ENCODE results near the gene KIAA0513.

The KIAA0513 gene

DNA sequence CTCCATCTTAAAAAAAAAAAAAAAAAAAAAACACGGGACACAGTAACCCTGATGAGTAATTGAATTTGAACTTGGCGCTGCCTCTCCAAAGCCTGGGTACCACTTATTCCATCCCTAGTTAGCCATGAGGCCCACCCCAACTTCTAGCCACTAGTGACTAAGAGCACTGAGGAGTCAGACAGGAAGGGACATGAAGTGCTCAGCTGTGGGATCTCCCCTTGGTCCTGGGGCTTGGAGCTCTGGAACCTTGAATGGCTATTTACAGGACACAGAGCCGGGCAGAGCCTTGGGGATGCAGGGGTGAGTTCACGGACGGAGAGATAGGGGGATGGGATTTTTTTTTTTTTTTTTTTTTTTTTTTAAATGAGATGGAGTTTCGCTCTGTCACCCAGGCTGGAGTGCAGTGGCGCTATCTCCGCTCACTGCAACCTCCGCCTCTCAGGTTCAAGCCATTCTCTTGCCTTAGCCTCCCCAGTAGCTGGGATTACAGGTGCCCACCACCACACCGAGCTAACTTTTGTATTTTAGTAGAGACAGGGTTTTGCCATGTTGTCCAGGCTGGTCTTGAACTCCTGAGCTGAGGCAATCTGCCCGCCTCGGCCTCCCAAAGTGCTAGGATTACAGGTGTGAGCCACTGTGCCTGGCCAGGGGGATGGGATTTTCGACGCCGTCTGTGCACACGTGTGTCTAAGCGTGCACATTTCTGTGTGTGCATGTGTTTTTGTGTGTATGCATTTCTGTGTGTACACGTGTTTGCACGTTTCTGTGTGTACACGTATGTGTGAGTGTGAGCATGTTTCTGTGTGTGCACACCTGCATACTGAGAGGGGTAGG lies 105.1 kb downstream of the KIAA0513 start:
- no peak for DNase-seq (ENCODE audit: low read depth in 2 of 2, low spot score in 1 of 2)

DNA sequence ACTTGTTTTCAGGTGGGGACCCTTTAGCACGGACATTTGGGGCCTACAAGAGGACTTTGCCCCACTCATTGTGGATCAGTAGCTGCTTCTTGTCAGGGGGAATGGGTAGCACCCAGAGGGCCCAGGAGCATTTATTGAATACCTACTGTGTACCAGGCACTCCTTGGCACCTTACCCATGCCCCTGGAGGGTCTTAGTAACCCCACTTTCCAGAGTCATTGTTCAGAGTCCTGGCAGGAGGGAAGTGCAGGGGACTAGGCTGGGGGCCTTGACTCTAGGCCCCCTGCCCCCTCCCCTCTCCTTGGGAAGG lies 105.7 kb downstream of the KIAA0513 start:
- no peak for DNase-seq (ENCODE audit: low read depth in 2 of 2, low spot score in 1 of 2)

DNA sequence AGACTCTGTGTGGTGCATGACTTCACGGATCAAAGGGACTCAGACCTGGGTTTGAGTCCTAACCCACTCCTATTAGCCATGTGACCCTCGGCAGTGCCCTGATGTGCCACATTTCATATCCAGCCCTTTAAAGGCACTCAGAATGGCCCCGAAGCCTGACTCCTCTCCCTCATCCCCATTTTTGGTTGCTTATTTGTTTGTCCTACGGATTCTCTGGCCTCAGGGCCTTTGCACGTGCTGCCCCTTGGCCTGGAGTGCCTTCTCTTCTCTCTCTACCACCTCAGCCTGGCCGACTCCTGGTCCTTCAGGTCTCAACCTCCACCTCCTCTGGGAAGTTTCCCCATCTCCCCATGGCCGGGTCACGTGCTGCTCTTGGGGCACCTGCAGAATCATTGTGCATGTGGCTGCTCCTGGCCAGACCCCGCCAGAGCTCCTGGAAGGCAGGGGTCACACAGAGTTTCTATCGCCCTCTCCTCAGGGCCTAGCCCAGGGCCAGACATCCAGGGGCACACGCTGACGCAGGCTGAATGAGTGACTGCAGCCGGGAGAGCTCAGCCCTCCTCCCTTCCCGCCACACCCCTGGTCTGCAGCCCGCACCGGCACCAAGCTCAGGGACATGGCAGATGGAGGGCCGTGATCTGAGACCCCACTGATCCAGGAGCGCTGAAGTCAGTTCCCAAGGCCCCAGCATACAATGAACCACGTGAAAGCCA lies 106.6 kb downstream of the KIAA0513 start:
- DNase-seq (ENCODE audit: low read depth in 2 of 2, low spot score in 1 of 2) = no peak

DNA sequence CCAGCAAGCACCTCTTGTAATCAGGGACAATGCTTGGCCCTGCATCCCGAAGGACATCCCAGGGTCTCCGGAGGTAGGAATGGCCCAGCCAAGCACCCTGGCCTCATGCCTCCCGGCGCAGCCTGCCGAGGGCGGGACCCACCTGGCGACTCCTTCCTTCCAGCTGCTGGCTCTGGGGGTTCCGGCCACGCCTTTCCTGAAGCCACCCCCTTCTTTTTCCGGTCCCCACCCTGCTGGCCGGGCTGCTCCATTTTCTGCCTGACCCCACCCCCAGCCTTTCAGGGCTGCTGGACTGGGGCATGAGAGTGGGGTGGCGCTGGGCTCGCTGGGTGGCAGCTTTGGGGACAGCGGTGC lies 107.2 kb downstream of the KIAA0513 start:
- DNase-seq (ENCODE audit: low read depth in 2 of 2, low spot score in 1 of 2) = no peak

DNA sequence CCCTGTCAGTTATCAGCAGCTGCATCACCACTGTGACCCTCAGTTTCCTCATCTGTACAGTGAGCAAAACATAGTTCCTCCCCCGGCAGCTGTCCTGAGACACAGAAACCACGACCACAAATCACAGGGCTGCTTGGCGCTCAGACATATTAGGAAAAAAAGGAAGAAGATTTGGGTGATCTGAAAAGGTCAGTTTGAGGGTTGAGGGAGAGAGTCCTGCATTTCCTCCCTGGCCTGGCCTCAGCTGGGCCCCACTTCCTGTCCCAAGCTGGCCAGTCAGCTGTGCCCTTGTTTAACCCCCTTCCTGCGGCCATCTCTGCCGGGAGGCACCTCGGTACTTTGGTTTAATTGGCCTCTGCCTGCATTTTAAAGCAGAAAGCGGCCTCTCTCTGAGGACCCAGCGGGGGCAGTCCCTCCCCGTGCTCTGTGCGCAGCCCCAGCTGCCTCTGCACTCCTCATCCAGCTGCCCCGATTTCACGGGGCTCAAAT lies 108.7 kb downstream of the KIAA0513 start:
- DNase-seq (ENCODE audit: low read depth in 2 of 2, low spot score in 1 of 2) = no peak

DNA sequence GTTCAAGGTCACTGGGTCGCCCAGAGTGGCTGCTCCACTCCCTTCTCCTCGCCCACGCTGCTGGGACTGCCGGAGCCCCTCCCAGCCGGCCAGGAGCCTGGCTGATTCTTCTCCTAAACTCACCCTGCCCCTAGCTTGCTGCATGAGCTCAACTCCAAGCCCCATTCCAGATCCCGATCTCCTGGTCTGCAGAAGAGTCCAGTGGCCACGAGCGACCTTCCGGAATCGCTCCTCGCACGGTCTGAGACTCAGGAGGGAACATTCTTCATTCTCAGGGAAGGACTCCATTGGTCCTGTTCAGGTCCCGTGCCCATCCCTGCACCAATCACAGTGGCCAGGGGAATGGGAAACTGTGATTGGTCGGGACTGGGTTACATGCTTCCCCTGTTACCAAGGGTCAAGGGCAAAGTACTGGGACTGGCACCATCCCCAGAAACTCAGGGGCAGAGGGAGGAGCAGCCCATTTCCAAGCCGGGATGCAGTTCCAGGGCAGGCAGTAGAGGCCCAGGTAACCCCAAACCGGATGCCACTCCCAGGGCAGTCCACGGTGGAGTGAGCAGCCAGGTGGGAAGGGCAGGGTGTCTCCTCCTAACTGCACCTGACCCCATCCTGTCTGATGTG lies 109.2 kb downstream of the KIAA0513 start:
- no peak for DNase-seq (ENCODE audit: low read depth in 2 of 2, low spot score in 1 of 2)

DNA sequence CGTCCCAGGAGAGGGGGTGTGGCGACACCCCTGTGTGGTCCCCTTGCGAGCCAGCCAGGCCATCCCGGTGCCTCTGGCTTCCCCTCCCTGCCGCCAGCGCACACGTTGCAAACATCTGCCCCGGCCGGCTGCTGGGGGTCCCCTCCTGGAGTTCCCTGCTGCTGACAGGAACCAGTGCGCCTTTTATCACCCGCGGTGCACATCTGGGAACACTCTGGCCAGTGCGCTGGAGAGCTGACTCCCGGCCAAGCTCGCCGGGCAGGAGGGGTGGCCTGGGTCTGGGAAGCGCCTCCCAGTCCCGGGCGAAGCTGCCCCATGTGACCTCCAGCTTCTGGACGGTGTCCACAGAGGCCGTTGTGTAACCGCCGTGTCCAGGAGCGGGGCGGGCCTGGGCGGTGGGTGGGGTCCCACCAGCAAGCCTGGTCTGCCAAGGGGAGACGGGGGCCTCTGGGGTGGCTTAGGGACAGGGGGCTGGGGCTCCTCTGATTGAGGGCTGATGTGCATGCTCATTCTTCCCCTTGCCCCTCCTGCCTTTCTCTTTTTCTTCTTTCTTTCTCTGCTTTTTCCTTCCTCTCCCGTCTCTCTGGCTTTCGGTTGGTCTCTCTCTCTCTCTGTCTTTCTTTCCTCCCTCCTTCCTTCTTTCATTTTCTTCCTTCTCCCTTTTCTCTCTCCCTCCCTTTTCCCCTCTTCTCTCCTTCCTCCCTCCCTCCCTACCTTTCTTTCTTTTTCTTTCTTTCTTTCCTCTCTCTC lies 109.9 kb downstream of the KIAA0513 start:
- no peak for DNase-seq (ENCODE audit: low read depth in 2 of 2, low spot score in 1 of 2)

DNA sequence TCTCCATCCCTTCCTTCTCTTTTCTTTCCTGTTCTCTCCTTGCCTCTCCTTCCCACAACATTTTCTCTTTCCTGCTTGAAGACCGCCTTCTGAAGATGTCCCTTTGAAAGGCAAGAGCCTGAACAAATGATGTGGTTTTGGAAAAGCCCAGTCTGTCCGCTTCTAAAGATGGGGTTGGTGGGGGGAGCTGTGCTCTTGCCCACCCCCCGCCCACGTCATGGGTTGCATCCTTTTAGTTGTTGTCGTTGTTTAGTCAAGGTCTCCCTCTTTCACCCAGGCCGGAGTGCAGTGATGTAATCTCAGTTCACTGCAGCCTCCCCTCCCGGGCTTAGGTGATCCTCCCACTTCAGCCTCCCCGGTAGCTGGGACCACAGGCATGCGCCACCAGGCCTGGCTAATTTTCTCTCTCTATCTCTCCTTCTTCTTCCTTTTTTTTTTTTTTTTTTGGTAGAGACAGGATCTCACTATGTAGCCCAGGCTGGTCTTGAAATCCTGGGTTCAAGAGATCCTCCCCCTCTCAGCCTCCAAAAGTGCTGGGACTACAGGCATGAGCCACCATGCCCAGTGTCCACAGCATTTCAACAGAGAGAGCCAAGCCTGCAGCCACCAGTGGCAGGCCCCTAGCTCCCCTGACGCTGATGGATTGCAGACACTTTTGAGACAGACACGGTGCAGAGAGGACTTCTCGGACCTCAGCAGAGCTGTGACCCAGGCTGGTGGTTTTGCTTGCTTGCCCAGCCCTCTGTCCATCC lies 110.7 kb downstream of the KIAA0513 start:
- no peak for DNase-seq (ENCODE audit: low read depth in 2 of 2, low spot score in 1 of 2)

DNA sequence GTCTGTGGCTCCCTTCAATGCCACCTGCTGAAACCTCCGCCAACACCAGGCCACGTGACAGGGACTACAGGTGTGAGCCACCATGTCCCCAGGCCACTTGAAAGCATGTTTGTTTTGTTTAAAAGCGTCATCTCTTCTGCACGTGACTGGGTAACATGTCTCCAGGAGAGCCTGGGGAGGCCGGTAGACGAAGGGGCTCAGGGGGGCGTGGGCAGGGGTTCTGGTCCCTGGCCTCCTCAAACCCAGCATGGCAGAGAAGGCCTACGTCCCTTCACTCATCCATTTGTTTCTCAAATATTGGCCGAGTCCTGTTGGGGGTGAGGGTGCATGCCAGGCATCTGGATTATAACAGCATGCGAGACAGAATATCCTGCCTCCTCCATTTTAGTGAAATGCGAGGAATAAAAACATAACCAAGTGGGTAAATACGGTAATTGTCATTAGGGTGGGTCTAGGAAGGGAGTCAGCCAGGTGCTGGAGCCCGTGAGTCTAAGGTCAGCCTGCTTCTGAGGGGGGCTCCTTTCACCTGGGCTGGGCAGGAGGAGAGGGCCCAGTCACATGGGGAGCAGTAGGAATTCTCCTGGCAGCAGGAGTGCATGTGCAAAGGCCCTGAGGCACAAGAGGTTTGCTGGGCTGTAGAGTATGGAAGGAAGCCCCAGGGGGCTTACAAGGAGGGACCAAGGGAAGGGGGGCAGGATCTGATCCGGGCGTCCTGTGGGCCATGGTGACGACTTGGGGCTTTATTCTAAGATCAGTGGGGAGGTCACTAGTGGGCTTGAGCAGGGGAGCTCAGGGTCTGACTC lies 111.4 kb downstream of the KIAA0513 start:
- DNase-seq (ENCODE audit: low read depth in 2 of 2, low spot score in 1 of 2) = no peak

DNA sequence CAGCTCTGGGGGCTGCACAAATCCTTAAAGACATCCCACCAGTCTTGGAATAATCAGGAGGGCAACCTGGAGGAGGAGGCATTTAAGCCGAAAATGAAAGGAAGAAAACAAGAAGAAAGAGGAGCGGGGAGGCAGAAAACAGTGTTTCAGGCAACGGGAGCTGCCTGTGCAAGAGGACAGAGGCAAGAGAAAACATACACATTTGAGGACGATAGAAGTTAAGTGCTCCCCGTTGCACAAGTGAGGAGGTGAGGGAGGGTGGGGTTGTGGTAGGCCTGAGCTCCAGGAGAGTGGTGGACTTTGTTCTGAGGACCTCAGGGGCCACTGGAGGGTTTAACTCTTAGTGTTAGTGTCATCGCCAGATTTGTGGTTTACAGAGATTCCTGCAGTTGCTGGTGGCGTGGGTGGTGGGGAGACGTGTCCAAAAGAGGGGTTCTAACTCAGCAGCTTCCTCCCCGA lies 112.3 kb downstream of the KIAA0513 start:
- no peak for DNase-seq (ENCODE audit: low read depth in 2 of 2, low spot score in 1 of 2)

DNA sequence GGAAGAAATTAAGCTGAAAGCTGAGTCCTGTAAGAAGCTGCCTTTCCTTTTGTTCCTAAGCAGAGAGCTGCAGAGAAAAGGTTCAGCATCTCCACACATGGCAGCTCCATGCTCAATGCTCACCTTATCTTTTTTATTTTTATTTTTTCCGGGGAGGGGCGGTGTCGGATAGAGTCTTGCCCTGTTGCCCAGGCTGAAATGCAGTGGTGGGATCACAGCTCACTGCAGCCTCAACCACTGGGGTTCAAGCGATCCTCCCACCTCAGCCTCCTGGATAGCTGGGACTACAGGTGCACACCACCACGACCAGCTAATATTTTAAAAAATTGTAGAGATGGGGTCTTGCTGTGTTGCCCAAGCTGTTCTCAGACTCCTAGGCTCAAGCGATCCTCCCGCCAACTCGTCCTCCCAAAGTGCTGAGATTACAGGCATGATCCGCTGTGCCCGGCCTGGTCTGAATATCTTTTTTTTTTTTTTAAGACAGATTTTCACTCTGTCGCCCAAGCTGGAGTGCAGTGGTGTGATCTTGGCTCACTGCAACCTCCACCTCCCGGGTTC lies 112.9 kb downstream of the KIAA0513 start:
- DNase-seq (ENCODE audit: low read depth in 2 of 2, low spot score in 1 of 2) = no peak

DNA sequence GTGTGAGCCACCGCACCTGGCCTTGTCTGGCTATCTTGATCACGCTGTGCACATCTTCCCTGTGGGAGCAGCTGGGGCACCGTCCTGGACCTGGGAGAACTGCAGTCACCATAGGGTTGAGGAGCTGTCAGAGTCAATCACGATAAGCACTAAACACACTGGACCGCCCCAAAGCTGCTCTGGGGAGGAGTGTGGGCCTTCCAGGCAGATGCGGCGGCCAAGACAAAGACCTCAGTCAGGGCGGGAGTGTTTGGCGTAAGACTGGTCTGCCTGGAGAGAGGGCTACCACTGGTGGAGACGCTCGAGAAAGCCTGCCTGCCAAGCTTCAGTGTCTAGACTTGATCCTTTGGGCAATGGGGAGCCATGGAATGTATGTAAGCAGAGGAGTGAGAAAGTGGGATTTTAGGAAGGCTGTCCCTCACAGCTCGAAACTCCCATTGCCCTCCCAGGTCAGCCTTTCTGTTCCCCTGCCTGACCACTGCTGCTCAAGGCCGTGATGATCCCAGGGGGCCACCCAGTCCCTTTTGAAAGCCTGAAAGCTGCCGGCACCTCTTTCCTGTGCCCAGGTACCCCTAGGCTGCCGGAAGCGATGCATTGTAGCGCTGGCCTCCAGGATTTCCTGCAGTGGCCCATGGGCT lies 114.0 kb downstream of the KIAA0513 start:
- no peak for DNase-seq (ENCODE audit: low read depth in 2 of 2, low spot score in 1 of 2)

DNA sequence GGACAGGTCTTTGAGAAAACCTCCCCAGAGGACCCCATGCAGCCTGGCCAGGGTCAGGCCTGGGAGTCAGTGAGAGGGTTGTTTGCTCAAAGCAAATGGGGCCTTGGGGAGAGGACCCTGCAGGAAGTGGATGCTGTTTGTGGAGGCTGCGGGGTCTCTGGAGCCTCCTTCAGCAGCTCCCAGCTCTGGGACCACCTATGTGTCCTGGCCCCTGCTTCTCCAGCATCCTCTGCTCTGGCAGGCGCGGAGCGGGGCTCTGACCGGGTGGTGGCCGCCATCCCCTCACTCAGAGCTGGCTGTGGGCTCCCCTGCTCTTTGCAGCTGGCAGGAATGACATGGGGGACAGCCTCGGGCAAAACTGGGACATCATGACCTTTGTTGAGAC lies 114.5 kb downstream of the KIAA0513 start:
- no peak for DNase-seq (ENCODE audit: low read depth in 2 of 2, low spot score in 1 of 2)

DNA sequence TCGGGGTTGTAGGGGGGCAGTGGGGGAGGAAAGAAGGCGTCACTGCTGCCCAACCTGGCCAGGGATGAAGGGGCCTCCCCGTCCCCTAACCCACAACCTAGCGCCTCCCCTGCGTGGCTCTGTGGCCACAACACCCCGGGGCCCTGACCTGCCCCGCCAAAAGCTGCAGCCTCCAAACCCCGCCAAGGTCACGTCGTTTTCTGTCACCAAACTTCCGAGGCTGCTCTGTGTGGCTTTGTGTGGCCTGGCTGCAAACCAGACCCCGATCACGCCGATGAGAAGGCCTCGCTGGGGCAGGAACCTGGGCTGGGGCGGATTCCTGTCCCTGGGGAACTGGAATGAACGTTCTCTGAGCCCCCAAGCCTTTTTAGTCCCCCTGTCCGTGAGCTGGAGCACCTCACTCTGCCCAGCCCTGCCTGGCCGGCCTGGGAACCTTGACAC lies 115.2 kb downstream of the KIAA0513 start:
- no peak for DNase-seq (ENCODE audit: low read depth in 2 of 2, low spot score in 1 of 2)
